Muscle of arm (tissue), 12 donors: ENCODE data around the gene TMEM212. TPM values are rescaled to one million over a fixed set of nuclear protein-coding genes. Genes with fewer than 3 reads are reported as not detected.
"Not testable (repeated sequence)": the region's sequence is repeated elsewhere in the genome, so short reads cannot be mapped to it uniquely, and the experiment has no call there.

Source experiments
- DNase-seq: peaks from one replicate; pipeline ENCODE4 v3.0.0-alpha.2; 2013
- polyA plus RNA-seq, 12 donors: library from polyadenylated mRNA; unstranded; fragments of 120-200 nt; gene quantifications; one replicate each; pipeline ENCODE4 v1.2.1, GENCODE V29; 2013; ENCODE audit not compliant: insufficient read length in 12 of 12

Gene TMEM212
- polyA plus RNA-seq, 12 donors = 0.14 to 0.36 (median 0.16) TPM; not detected in 4

DNA sequence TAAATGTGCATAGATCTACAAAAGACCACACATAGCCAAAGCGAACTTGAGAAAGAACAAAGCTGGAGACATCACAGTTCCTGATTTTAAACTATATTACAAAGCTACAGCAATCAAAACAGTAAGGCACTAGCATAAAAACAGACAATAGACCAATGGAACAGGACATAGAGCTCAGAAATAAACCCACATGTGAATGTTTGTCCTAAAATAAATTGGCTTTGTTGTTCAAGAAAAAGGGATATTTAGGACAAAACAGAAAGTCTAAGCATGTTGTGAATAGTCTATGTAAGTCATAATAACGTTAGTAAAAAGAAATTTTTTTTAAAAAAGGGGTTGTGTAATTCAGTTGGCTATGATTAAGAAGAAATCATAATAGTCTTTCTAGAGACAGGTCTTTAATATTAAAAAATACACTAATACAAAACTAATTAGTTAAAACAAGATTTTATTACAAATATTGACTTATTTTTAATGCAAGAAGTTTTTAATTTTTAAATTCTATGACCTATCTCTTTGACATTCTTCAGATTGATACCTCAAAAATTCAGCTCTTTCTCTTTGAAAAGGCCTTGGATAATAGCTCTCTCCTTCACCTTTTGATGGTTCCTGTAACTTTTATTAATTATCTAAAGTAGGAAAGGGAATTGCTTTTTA, 11.6 kb downstream of the TMEM212 start:
- DNase-seq = no peak

DNA sequence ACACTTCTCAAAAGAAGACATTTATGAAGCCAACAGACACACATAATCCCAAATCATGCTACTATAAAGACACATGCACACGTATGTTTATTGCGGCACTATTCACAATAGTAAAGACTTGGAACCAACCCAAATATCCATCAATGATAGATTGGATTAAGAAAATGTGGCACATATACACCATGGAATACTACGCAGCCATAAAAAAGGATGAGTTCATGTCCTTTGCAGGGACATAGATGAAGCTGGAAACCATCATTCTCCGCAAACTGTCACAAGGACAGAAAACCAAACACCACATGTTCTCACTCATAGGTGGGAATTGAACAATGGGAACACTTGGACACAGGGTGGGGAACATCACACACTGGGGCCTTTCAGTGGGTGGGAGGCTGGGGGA, 15.6 kb downstream of the TMEM212 start:
- not testable (repeated sequence) for DNase-seq

DNA sequence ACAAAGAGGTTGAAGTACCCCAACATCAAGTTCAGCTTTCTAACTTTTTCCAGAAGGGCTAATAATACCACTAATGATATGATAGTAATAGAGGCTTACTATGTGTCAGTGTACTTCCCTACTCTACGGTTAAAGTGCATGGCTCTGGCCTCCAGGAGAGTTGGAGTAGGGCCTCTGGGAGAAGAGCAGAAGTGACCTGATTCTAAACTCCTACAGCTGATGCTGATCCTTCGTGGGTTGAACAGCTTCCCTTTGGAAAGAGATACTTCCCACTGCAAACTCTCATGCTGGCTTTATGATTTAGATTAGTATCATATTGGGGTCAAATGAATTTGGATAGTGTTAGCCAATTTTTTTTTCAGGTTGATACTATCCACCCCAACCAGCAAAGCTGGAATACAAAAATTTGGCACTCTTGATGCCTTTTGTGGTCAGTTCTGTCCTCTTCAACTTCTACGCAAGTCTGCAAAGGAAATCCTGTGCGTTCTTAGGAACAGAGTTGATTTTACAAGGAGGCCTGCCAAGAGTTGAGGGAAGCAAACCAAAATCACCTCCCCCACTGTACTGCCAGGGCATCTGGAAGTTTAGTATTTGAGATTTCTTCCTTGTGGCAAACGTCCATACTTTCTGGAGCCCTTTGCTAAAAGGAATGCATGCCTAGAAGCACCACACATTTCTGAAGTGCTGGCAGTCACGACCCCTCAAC, 17.8 kb downstream of the TMEM212 start:
- no peak for DNase-seq

DNA sequence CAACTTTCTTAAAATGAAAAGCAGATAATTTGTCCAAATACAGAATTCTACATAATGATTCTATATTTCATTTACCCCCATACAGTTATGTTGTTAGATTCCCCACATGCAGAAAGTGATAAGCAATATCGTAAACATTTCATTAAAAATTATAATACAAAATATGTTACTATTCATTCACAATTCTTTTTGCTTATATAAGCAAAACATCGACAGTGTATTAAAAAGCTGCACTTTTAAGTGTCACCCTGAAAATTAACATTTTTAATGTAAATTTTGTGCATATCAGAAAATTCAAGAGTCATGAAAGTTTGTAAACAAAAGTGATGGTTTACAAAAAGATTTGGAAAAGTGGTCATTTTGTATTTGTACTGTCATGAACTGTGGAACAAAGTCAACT, 19.2 kb downstream of the TMEM212 start:
- DNase-seq = no peak

DNA sequence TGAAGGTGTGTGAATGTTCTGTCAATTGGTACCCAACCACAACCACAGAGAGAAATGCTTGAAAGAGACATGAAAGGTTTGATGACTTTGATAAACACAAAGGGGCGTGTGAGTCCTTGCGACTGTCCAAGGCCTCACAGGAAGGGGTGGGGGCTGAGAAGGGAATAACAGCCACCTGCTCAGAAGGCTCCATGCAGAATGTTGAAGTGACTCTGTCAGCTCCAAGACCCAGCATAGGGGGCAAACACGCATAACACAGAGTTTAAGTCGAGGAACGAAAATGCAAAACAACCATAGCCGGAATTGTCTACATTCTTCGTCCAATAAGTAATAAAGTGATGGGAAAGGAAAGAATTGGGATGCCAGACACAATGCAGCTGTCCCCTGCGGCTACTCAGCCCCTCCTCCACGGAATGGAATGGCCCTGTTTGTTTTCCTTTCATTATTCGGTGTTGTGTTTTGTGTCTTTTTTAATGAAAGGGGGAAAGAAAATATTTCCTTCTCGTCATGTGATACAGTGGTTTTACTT, 19.9 kb downstream of the TMEM212 start:
- DNase-seq = no peak

DNA sequence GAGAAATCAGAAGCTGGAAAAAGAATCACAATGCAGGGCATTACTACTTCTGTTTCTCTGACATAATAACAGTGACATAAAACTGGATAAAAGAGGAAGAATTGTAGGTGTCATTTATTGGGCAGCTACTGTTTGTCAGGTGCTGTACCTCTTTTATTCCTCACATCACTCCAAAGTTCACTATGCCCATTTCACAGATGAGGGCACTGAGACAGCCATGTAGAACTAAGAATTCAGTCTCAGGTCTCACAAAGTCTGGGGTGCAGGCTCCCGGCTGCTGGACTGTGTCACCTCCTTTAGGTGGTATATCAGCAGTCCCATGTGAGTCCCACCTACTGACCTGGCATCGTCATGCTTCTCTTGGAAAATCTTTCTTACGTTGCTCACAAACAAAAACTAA, 20.8 kb downstream of the TMEM212 start:
- DNase-seq = no peak

DNA sequence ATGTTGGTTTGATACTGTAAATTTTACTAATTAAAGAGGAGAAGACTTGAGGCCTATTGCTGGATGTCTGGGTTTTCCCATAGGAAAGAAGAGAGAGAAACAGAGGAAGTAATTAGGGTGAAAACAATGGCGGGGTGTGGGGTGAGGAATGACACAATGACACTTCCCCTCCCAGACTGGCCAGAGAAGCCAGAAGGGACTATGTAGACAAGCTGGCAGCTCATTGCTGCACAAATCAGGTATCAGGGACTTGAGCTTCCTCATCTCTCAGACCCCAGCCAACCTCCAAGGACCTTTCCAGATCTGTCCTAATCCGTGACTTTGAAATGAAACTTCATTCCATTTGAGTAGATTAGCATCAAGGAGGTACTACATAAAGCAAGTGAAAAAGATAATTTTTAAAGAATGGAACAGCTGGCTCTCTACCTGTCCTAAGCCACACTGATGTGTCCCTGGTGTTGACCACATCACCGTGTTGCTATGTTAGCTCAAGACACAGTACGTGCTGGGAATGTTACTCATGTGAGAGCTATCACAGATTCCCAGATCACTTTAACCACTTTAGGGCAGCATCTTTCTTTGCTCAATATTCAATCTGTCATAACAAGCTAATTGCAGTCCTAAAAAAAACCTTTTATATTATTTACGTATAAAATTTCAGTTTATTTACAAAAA, 22.2 kb downstream of the TMEM212 start:
- DNase-seq = no peak

DNA sequence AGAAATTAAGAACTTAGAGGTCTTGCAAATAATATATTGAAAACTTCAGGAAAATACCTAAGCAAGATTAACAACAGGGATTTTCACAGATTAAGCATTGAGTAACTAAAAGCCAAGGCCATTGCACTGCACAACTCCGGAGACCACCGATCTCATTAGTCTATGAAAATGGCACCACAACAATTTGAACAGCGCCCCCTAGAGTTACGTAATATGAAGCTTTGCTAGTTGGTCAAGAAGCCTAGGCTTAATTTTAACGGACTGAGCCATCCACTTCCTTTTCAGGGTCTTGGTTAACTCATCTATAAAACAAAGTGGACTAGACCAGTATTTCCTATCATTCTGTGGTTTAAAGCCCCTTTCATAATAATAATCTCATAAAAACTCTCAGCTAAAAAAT, 24.8 kb downstream of the TMEM212 start:
- no peak for DNase-seq

DNA sequence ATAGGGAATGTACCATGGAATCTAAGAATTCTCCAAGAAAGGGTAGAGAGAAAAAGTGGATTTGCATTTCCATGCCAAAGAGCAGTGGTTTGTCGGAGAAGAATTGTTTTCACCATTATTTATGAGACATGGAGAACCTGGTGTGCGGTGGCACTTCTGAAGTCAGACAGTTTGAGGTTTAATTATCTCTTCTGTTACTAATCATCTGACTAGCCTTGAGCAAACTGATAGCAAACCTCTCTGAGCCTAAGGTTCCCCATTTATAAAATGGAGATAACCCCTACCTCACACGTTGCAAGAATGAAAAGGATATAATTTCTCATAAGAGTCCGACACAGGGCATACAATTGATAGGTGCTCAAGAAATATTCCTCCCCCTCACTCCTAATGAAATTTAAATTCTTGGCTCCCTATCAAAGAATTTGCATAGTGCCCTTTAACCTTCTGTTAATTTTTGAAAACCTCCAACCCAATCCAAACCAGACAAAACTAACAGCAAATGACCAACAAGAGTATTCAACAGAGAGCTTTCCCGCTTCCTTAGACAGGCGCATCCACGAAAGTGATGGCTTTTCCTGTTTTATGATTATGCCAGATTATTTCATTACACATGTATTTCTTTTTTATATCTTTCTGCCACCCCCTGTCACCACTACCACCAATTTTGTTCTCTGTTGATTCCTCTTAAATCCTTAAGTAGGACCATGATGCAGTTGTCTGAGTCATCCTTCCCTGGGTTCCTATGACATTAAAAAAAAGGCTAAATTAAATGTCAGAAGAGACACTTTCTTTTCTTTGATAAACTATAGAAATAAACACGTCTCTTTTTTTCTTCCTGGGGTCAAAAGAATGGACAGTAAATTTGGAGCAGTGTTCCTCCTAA, 28.5 kb downstream of the TMEM212 start:
- DNase-seq = no peak

DNA sequence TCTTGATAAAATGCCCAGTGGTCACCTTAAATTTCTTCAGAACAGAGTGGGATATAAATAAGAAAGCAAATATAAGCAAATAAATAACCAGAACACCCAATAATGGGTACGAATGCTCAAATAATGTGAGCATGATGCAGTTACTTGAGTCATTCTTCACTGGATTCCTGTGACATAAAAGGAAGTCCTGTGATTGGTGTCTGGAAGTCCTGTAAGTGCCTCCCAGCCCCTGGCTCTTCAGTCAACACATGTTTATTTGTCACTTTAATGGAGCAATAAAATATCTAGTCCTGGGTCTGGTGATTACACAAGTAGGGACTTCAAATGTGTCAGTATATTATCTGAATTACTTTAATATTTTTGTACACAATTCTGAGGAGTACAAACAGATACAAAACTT, 30.4 kb downstream of the TMEM212 start:
- no peak for DNase-seq

DNA sequence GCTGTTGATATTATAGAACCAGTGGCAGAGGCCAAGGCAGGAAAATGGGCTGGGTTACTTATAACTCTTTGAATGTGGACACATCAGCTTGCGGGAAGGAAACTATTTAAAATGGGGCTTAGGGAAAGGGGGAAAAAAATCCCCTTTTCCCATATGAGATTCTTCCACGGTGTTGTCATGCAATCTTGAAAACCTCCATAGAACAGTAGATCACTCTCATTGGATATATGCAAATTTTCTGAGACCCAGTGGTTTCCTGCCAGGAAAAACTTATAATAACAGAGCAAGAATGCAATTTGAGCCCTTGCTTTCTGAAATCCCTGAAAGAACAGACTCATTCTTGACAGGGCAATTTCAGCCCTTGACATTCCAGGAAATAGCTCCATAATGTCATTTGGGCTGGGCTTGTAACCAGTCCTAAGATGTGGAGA, 31.1 kb downstream of the TMEM212 start:
- peak; percentile 84 for DNase-seq

DNA sequence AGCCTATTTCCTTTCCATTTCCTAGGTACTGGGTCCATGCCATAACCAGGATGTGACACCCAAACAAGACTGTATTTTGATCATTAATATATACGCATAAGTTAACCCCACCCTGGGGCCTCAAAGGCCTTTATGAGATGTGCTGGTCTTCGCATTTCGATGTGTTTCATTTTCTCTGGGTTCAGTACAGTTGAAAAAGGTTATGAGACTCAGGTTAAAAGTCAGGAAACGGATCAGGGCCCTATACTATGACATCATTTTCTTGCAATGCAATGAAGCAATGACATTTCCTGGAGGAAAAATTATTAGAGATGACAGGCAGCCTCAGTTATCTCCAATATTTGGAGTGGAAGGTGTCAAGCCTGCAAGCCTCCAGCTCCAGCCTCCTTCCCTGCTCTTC, 31.7 kb downstream of the TMEM212 start:
- no peak for DNase-seq

DNA sequence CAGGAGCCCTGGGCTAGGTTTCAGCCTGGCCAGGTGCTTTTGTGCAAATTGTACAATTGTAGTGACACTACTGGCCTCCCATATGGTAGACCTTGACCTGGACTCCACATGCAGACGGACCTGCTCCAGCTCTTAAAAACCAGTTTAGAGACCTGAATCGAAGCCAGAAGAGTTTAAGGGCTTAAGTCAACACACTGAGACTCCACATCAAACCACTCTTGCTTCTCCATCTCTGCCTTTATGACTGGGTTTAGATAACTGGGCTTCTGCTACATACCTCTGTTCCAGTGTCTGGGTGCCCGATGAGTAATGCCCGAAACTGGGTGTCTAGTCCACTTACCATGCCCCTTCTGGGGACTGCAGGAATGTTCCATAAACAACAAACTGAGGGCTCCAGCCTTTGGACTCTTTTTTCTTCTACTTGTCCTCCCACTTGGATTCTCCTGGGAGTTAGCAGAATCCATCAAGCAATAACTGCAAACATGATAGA, 32.8 kb downstream of the TMEM212 start:
- no peak for DNase-seq

DNA sequence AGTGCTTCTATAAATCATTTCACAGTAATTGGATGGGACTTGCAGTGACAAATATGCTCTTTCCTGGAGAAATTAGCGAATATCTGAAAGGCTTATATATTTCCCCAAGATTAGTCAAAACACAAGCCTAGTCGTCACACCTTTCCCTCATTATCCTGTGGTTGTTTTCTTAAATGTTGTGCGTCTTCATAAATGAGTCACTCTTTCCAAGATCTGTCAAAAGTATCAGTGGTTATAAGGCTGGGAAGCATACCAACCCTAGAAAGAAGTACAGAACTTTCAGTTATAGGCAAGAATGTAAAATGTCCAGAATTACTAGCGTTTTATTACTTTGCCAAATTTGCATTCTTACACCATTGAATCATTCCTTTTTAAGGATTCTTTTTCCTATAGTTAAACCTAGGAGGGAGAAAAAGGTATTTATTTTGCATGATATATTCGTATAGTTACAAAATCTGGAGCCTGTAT, 33.6 kb downstream of the TMEM212 start:
- DNase-seq = no peak

DNA sequence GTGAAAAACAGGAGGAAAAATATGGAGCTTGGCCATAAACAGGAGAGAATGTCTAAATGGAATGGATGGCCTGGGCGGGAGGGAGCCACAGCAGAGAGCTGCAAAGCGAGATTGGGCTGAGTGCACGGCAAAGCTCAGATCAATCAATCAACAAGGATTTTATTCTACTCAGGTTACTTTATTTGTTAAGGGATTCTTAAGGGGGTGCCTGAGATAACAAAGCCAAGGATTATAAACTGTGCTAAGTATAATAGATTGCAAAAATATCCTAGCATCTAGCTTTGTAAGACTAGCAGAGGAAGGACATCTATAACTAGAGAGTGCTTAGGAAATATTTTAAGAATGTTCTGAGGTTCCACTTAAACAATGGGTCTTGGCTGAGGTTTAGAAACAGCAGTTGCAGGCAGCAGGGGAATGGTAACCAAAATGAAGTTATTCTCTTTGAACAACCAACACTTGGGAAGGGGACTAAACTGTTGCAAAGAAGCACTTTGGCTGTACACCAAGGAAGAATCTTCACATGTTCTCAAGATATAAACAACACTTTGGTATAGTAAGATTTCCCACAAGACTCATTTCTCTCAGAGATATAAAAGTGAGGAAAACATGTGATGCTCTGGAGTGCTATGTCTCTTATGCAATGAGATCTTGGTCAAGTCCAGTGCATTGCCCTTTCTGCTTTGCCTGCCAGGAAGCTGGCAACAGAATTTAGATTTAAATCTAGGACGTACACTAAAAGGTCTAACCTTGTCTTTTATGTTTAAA, 35.5 kb downstream of the TMEM212 start:
- DNase-seq = no peak

DNA sequence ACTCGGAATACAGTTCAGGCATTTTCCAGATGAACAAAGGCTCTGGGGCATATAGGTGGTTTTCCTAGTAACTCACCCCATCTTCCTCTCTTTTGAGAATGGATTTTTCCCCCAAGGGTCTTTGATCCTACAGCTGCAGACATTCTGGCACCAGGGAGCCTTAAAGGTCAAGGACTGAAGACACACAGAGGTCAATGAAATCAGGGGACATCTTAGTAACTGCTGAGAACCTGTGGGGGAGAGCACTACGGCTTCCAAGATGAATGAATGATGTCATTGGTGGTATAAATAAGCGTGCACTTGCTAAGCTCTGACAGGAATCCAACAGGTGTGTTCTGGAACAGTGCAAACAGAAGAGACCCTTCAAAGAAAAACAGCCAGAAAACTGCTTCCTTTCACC, 36.3 kb downstream of the TMEM212 start:
- DNase-seq = no peak

DNA sequence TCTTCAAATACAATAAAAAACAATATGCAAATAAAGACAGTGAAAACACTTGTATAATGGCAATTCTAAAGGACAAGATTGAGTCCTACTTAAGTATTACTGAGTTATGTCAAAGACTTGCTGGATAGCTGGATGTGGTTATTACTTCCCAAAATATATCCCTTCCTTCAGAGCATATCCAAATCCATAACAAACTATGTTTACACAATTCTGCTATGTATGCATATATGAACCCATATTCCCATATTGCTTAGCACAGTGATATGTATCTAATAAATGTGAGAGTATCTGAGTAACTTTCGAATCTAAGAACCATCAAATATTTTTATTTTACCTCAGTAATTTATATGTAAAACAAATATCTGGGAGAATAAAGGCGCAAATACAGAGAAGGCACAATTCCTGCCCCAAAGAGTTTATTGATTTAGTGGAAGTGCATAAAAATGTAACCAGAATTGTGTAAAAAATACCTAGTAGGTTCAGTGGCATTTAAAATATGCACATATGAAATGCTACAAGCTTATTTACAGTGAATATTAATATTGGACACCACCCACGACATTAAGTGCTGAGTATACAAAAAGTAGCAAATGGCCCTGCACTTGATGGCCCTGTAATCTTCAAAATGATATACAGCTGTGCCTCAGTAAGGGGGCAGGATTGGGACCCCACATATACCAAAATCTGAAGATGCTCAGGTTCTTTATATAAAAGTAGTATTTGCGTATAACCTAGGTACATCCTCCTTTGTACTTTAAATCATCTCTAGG, 37.1 kb downstream of the TMEM212 start:
- no peak for DNase-seq

DNA sequence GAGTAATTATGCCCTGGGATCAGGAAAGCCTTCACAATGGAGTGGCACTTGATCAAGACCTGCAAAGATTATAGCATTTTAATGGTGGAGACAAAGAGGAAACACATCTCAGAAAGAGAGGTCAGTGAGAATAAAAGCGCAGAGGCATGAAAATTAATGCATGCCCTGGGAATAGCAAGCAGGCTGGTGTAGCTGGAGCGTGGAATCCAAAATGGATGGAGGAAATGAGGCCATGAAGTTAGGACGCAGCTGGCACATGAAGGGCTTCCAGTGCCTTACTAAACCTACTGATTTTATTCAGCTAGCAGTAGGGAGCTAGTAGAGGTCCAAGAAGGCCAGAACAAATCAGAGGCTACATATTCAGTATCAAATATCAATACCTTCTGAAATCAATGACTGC, 38.1 kb downstream of the TMEM212 start:
- DNase-seq = no peak

DNA sequence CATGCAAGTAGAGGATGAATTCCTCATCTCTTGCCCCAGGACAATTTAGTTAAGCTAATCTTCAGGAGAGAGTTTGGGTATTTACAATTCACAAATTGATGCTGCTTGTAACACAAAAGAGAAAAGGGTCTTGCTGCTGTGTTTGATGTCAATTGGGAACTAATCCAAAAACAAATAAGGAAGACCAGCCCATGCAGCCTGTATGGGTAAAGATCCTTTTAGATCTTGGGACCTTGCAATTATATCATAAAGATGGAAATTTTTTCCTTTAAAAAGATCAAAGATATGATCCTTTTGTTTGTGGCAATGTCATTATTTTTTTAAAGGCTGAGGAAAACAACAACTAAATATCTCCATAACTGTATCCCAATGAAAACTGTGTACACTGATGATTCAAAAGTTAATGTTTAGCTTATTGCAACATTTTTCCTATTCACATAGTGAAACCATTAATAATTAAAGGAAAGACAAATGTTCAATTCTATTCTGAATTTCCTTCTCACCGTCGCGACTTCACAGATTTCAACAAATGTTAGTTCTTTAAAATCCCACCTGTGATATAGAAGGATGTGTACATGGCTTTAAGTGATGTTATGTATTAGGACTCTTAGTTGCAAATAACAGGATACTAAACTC, 40.2 kb downstream of the TMEM212 start:
- no peak for DNase-seq
